Astrocyte (in vitro differentiated cells and primary cell): Measurements from ENCODE around the gene BBX.

Source experiments
- CTCF ChIP-seq: IDR thresholded peaks from 2 replicates; pipeline ENCODE4 v1.5.1; 2011; ENCODE audit warnings: low read depth, mild to moderate bottlenecking, inconsistent platforms, low read length, moderate library complexity; ENCODE audit not compliant: insufficient read depth
- EZH2 ChIP-seq: IDR thresholded peaks from 2 replicates; pipeline ENCODE4 v1.6.1; 2012; ENCODE audit warnings: mild to moderate bottlenecking, low read length, inconsistent platforms; ENCODE audit not compliant: insufficient read depth

DNA sequence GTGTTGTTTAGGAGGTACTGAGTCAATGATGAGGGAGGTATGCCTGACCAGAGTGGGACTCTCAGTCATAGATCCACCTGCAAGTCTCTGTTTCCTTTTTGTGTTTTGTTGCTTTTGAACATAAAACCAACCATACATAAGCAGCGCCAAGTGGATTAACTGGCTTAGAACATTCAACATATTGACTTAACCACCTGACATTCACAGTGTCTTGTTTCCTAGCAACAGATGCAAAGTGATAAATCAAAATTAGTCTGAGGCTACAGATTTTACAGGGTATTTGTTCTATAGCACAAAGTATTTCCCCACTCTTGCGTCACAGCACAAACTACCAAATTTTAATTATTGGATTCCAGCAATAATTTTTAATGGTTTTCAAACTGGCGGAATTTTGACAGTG lies 283.8 kb downstream of the BBX start:
- TF ChIP-seq CTCF (no peak), EZH2 (no peak)
